Measurements from ENCODE around the gene LATS2.
"Not testable (repeated sequence)": the region's sequence is repeated elsewhere in the genome, so short reads cannot be mapped to it uniquely, and the experiment has no call there.

The LATS2 gene

DNA sequence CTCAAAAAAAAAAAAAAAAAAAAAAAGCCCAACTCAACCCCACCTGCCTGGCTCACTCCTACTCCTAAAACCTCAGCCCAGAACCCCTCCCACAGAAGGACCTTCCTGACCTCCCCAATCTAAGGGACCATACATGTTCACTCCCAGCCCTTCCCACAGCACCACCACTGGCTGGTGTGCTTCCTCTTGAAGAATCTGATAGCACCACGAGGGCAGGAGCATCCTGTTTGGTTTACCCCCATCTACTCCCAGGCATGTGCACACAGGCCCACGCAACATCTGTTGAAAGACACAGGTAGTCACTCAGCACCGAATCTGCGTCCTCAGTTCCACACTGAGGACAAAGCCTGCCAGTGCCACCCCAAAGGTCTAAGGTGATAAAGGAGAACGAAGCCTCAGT, 8.2 kb downstream of the LATS2 start:
- no peaks in the 10 kb centered on the region for H3K9me3 ChIP-seq
- no peaks in the 10 kb centered on the region for H3K36me3 ChIP-seq
- no peaks in the 10 kb centered on the region for H3K4me1 ChIP-seq
- no peak overlapping the region for H3K4me3 ChIP-seq (ENCODE audit: low read depth, low read length)
- TF ChIP-seq, protein P1, sequence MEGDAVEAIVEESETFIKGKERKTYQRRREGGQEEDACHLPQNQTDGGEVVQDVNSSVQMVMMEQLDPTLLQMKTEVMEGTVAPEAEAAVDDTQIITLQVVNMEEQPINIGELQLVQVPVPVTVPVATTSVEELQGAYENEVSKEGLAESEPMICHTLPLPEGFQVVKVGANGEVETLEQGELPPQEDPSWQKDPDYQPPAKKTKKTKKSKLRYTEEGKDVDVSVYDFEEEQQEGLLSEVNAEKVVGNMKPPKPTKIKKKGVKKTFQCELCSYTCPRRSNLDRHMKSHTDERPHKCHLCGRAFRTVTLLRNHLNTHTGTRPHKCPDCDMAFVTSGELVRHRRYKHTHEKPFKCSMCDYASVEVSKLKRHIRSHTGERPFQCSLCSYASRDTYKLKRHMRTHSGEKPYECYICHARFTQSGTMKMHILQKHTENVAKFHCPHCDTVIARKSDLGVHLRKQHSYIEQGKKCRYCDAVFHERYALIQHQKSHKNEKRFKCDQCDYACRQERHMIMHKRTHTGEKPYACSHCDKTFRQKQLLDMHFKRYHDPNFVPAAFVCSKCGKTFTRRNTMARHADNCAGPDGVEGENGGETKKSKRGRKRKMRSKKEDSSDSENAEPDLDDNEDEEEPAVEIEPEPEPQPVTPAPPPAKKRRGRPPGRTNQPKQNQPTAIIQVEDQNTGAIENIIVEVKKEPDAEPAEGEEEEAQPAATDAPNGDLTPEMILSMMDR (IDR thresholded peaks at IDR 0.05; ENCODE audit: low read depth, low read length), result no peak
- DNase-seq, result no peak
- peaks cover 21% of the 10 kb centered on the region for H3K27me3 ChIP-seq

DNA sequence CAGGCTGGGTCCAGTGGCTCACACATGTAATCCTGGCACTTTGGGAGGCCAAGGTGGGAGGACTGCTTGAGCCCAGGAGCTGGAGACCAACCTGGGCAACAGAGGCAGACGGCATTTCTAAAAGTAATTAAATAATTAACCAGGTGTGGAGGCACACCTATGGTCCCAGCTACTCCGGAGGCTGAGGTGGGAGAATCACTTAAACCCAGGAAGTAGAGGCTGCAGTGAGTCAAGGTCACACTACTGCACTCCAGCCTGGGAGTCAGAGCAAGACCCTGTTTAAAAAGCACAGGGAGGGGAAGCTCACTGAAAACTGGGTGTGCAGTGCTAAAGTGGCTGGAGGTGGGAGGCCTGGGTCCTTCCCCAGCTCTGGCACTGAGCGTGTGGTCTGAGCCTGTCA, 9.7 kb downstream of the LATS2 start:
- H3K4me1 ChIP-seq, result no peaks in the 10 kb centered on the region
- TF ChIP-seq, protein P1 (IDR thresholded peaks at IDR 0.05; ENCODE audit: low read depth, low read length), result no peak
- H3K27me3 ChIP-seq, result peaks cover 13% of the 10 kb centered on the region
- no peaks in the 10 kb centered on the region for H3K9me3 ChIP-seq
- no peak overlapping the region for H3K4me3 ChIP-seq (ENCODE audit: low read depth, low read length)
- H3K36me3 ChIP-seq, result no peaks in the 10 kb centered on the region
- no peak for DNase-seq

DNA sequence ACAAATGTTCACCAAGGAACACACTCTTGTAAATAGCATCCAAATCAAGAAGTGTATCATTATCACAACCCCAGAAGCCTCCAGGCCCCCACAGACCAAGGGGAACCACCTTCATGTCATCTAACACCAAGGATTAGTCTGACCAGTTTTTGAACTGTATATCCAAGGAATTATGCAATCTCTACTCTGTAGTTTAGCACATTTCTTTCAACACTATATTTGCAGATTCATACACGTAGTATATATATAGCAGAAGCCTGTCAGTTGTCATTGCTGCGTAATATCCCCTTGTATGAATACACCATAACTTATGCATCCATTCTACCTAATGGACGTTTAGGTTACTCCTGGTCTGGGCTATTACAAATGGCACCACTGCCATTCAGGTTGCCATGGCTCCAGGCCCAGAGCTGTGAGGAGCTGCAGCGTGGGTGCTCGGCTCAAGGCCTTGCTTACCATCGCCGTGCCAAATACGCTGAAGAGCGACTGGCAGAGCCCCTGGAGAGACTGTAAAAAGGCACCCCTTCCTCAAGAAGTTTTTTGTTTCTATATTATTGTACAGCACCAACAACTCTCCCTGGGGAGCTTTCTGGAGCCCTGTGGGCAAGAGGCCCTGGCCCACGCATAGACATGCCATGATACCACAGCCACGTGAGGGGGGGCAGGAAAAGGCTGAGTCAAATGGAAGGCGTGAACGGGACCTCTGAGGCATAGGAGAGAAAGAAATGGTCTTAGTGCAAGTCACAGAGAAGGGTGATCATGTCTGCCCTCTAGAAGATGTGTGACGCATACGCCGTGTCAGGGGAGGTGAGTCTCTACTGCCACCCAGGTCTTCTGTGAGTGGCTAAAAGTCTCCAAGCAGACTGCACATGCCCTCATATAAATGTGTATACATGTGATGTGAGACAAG, 10.8 kb downstream of the LATS2 start:
- Histone ChIP-seq H3K27me3 (peaks cover 13% of the 10 kb centered on the region), H3K4me3 (ENCODE audit: low read depth, low read length) (no peak overlapping the region), H3K4me1 (no peaks in the 10 kb centered on the region), H3K9me3 (no peaks in the 10 kb centered on the region), H3K36me3 (no peaks in the 10 kb centered on the region)
- TF ChIP-seq, protein P1 (IDR thresholded peaks at IDR 0.05; ENCODE audit: low read depth, low read length), result no peak
- no peak for DNase-seq

DNA sequence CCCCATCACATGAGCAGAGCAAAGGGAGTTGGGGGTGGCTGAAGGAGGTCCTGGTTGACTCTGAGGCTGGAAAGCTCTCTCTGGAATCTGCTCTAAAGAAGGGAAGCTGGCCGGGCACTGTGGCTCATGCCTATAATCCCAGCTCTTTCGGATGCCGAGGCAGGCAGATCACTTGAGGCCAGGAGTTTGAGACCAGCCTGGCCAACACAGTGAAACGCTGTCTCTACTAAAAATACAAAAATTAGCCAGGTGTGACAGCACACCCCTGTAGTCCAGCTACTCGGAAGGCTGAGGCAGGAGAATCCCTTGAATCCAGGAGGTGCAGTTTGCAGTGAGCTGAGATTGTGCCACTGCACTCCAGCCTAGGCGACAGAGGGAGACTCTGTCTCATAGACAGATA, 11.7 kb downstream of the LATS2 start:
- not testable (repeated sequence) for H3K4me1 ChIP-seq; H3K36me3 ChIP-seq; H3K4me3 ChIP-seq (ENCODE audit: low read depth, low read length); DNase-seq; H3K9me3 ChIP-seq
- peaks cover 18% of the 10 kb centered on the region for H3K27me3 ChIP-seq

DNA sequence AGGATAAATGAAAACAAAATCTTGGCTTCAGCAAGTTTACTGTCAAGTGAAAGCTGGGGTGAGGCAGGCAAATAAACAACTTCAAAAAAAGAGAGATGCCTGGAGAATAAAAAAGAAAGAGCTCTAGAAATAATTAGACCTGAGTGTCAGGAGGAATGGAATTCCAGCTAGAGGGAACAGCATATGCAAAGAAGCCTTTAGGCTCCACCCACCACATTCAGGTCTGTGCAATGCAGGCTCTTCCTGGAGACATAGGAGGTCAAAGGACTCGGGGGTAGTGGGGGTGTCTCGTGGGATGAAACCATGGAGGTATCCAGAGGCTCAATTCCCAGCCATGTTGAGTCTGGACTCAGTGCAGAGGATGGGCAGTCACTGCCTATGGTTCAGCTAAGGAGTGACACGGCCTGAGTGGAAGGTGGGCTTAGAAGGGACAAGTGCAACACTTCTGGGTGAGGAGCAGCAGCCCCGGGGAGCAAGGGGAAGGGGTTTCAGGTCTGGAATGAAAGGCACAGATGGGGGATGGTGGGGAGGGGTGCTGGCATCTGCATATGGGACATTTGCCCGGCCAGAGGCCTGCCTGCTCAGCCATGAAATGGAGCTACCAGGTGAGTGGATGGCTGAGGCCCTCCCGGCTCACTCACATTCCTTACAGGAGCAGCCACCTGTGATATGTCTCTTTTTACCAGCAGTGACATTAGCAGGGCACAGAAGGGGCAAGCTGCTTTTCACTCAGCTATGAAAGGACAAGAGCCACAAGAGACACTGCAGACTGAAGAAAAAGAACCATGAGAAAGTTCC, 12.3 kb downstream of the LATS2 start:
- Histone ChIP-seq H3K36me3 (no peaks in the 10 kb centered on the region), H3K4me1 (no peaks in the 10 kb centered on the region), H3K27me3 (peaks cover 17% of the 10 kb centered on the region), H3K4me3 (ENCODE audit: low read depth, low read length) (no peak overlapping the region), H3K9me3 (no peaks in the 10 kb centered on the region)
- no peak for DNase-seq
- TF ChIP-seq, protein P1 (IDR thresholded peaks at IDR 0.05; ENCODE audit: low read depth, low read length), result no peak

DNA sequence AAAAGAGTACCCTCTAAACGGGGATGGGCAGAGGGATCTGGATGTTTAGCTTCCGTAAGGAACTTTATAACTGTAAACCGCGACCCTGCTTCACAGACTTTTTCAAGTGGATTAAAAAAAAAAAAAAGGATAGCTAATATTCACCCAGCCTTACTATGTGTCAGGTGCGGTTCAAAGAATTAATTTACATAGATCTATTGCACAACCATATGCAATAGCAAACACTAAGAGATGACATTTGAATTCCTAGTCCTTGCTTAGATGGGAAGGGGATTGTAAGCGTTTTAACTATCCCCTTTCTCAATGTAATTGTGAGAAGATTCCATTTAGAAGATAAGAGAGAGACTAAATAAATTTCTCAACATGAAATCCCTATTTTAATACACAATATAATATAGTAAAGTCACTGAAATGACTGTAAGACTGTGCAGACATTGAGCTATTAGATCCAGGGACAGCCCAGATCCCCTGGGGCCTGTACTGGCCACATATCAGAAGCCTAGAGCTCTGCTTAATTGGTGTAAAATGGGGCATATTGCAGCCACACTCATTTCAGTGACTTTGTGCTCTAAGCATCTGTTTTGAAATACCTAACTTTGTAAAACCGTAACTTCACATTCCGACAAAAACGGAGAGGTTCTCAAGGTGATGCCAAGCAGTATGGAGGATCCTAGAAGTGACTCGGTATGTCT, 13.6 kb downstream of the LATS2 start:
- TF ChIP-seq, protein P1 (IDR thresholded peaks at IDR 0.05; ENCODE audit: low read depth, low read length), result no peak
- no peak overlapping the region for H3K4me3 ChIP-seq (ENCODE audit: low read depth, low read length)
- H3K27me3 ChIP-seq, result peaks cover 9% of the 10 kb centered on the region; the same call in 1 of the 2 replicates
- no peaks in the 10 kb centered on the region for H3K9me3 ChIP-seq
- no peak for DNase-seq
- no peaks in the 10 kb centered on the region for H3K4me1 ChIP-seq
- no peaks in the 10 kb centered on the region for H3K36me3 ChIP-seq
